Measurements from ENCODE around the gene FBXO46.
"Not testable (repeated sequence)": the region's sequence is repeated elsewhere in the genome, so short reads cannot be mapped to it uniquely, and the experiment has no call there.

Gene FBXO46

GRCh38 chr19:45687599-45687998 lies 43.1 kb downstream of the FBXO46 start:
- in situ Hi-C loops (cut with MboI; ENCODE audit: low sequenced_read_pairs): no loop called here

GRCh38 chr19:45685045-45685444 lies 45.7 kb downstream of the FBXO46 start:
- in situ Hi-C loops (cut with MboI; ENCODE audit: low sequenced_read_pairs): not testable (repeated sequence)

GRCh38 chr19:45682908-45683307 lies 47.8 kb downstream of the FBXO46 start:
- in situ Hi-C loops (cut with MboI; ENCODE audit: low sequenced_read_pairs): no loop called here

- in situ Hi-C loops (cut with MboI; ENCODE audit: low sequenced_read_pairs): no loop called here
Measured at GRCh38 chr19:45682117-45682516, 48.6 kb downstream of the FBXO46 start.

- in situ Hi-C loops (cut with MboI; ENCODE audit: low sequenced_read_pairs): no loop called here
Measured at GRCh38 chr19:45681391-45682015, 49.2 kb downstream of the FBXO46 start.

- in situ Hi-C loops (cut with MboI; ENCODE audit: low sequenced_read_pairs): no loop called here
Measured at GRCh38 chr19:45677351-45678230, 53.1 kb downstream of the FBXO46 start.

GRCh38 chr19:45676851-45677263 lies 53.8 kb downstream of the FBXO46 start:
- in situ Hi-C loops (cut with MboI; ENCODE audit: low sequenced_read_pairs): no loop called here

GRCh38 chr19:45674946-45675345 lies 55.8 kb downstream of the FBXO46 start:
- in situ Hi-C loops (cut with MboI; ENCODE audit: low sequenced_read_pairs): no loop called here

GRCh38 chr19:45670670-45671453 lies 59.8 kb downstream of the FBXO46 start:
- in situ Hi-C loops (cut with MboI; ENCODE audit: low sequenced_read_pairs): no loop called here

GRCh38 chr19:45668342-45668871 lies 62.3 kb downstream of the FBXO46 start:
- in situ Hi-C loops (cut with MboI; ENCODE audit: low sequenced_read_pairs): no loop called here

GRCh38 chr19:45667620-45668341 lies 62.9 kb downstream of the FBXO46 start, which contains the start of gene GIPR:
TSS of gene GIPR (plus strand) at chr19:45668221. CDS start at chr19:45669521, 1,300 bp downstream.
- in situ Hi-C loops (cut with MboI; ENCODE audit: low sequenced_read_pairs): no loop called here

- in situ Hi-C loops (cut with MboI; ENCODE audit: low sequenced_read_pairs): no loop called here
Measured at GRCh38 chr19:45664575-45664974, 66.1 kb downstream of the FBXO46 start.

GRCh38 chr19:45663800-45664199 lies 66.9 kb downstream of the FBXO46 start:
- in situ Hi-C loops (cut with MboI; ENCODE audit: low sequenced_read_pairs): no loop called here

GRCh38 chr19:45660636-45661035 lies 70.1 kb downstream of the FBXO46 start:
- in situ Hi-C loops (cut with MboI; ENCODE audit: low sequenced_read_pairs): no loop called here

Measured in HL-60/S4 (cell line).